ACC112 (cell line): ENCODE results near the gene PIK3R1.
"Not testable (repeated sequence)": the region's sequence is repeated elsewhere in the genome, so short reads cannot be mapped to it uniquely, and the experiment has no call there.

Experiments
- H2AFZ ChIP-seq: fragments of 200-600 bp; sonication (generic); one replicate; pipeline ENCODE4 v1.6.0; 2017; ENCODE audit warnings: antibody characterized with exemption, low read length; ENCODE audit not compliant: unreplicated experiment
- H3K27ac ChIP-seq: fragments of 200-600 bp; sonication (generic); 2 replicates; pipeline ENCODE4 v1.5.1; 2014; ENCODE audit warnings: low read depth, mild to moderate bottlenecking, antibody characterized with exemption, low read length, moderate library complexity
- H3K27me3 ChIP-seq: fragments of 200-600 bp; sonication (generic); 2 replicates; pipeline ENCODE4 v1.6.1; 2014; ENCODE audit warnings: mild to moderate bottlenecking, antibody characterized with exemption, low read length, moderate library complexity, mixed read lengths; ENCODE audit not compliant: insufficient read depth
- H3K36me3 ChIP-seq: fragments of 200-600 bp; sonication (generic); 2 replicates; pipeline ENCODE4 v1.6.1; 2016; ENCODE audit warnings: mild to moderate bottlenecking, antibody characterized with exemption, low read length, moderate library complexity, mixed read lengths; ENCODE audit not compliant: insufficient read depth
- H3K4me1 ChIP-seq: fragments of 200-600 bp; sonication (generic); one replicate; pipeline ENCODE4 v1.6.1; 2016; ENCODE audit warnings: low read length, mixed read lengths; ENCODE audit not compliant: insufficient read depth, unreplicated experiment, control insufficient read depth
- H3K4me3 ChIP-seq: fragments of 200-600 bp; sonication (generic); 2 replicates; pipeline ENCODE4 v1.5.1; 2014; ENCODE audit warnings: mild to moderate bottlenecking, low read depth, low read length
- H3K79me2 ChIP-seq: fragments of 200-600 bp; sonication (generic); one replicate; pipeline ENCODE4 v1.6.0; 2016; ENCODE audit warnings: low read length; ENCODE audit not compliant: control insufficient read depth, unreplicated experiment, insufficient read depth

PIK3R1 gene

GRCh38 chr5:68193481-68194036, 22.0 kb upstream of the PIK3R1 start:
- Histone ChIP-seq H3K4me1 (peaks cover 11% of the 10 kb centered on the region), H3K27ac (no peak overlapping the region), H3K36me3 (no peaks in the 10 kb centered on the region), H3K27me3 (no peaks in the 10 kb centered on the region), H3K79me2 (no peaks in the 10 kb centered on the region), H3K4me3 (no peak overlapping the region), H2AFZ (no peak overlapping the region)

GRCh38 chr5:68194386-68194785, 21.2 kb upstream of the PIK3R1 start:
- H2AFZ ChIP-seq = no peak overlapping the region
- H3K27me3 ChIP-seq = no peaks in the 10 kb centered on the region
- no peak overlapping the region for H3K27ac ChIP-seq

GRCh38 chr5:68195137-68195536, 20.4 kb upstream of the PIK3R1 start:
- Histone ChIP-seq H3K27me3 (no peaks in the 10 kb centered on the region), H3K79me2 (no peaks in the 10 kb centered on the region), H2AFZ (no peak overlapping the region), H3K4me1 (peaks cover 11% of the 10 kb centered on the region), H3K4me3 (no peak overlapping the region), H3K36me3 (no peaks in the 10 kb centered on the region), H3K27ac (no peak overlapping the region)

More at GRCh38 chr5:68194386-68194785, 21.2 kb upstream of the PIK3R1 start:
- Histone ChIP-seq H3K4me1 (peaks cover 11% of the 10 kb centered on the region), H3K79me2 (no peaks in the 10 kb centered on the region), H3K4me3 (no peak overlapping the region), H3K36me3 (no peaks in the 10 kb centered on the region)

- H3K4me3 ChIP-seq = no peak overlapping the region
These were observed 18.7 kb upstream of the PIK3R1 start for GRCh38 chr5:68196876-68197275.

GRCh38 chr5:68200288-68200687, 15.3 kb upstream of the PIK3R1 start:
- no peak overlapping the region for H3K27ac ChIP-seq
- no peak overlapping the region for H3K4me3 ChIP-seq
- H3K79me2 ChIP-seq = no peaks in the 10 kb centered on the region
- H3K36me3 ChIP-seq = no peaks in the 10 kb centered on the region
- no peak overlapping the region for H2AFZ ChIP-seq
- H3K27me3 ChIP-seq = 0 out of 2 replicates have a peak, but pooled peaks cover 6% of the 10 kb centered on the region
- H3K4me1 ChIP-seq = no peaks in the 10 kb centered on the region

More at GRCh38 chr5:68196876-68197275, 18.7 kb upstream of the PIK3R1 start:
- no peaks in the 10 kb centered on the region for H3K27me3 ChIP-seq
- H3K79me2 ChIP-seq = no peaks in the 10 kb centered on the region
- H3K27ac ChIP-seq = no peak overlapping the region
- no peak overlapping the region for H2AFZ ChIP-seq
- peaks cover 11% of the 10 kb centered on the region for H3K4me1 ChIP-seq
- no peaks in the 10 kb centered on the region for H3K36me3 ChIP-seq

GRCh38 chr5:68210654-68211053, 4.9 kb upstream of the PIK3R1 start:
- H3K36me3 ChIP-seq, H3K27me3 ChIP-seq, H2AFZ ChIP-seq, H3K4me3 ChIP-seq, H3K4me1 ChIP-seq, H3K27ac ChIP-seq, H3K79me2 ChIP-seq: not testable (repeated sequence)

GRCh38 chr5:68214482-68215207, 911 bp upstream of the PIK3R1 start:
- peaks cover 33% of the 10 kb centered on the region for H3K79me2 ChIP-seq
- H3K27ac ChIP-seq = peak overlapping the region; percentile 84
- H3K4me3 ChIP-seq = peak overlapping the region; percentile 89
- no peaks in the 10 kb centered on the region for H3K27me3 ChIP-seq
- H2AFZ ChIP-seq = peak overlapping the region; percentile 81
- peaks cover 15% of the 10 kb centered on the region for H3K4me1 ChIP-seq
- no peaks in the 10 kb centered on the region for H3K36me3 ChIP-seq

GRCh38 chr5:68215898-68216244, 315 bp downstream of the PIK3R1 start:
- H3K4me3 ChIP-seq = peak overlapping the region; percentile 89
- peaks cover 45% of the 10 kb centered on the region for H3K79me2 ChIP-seq
- peaks cover 4% of the 10 kb centered on the region; the same call in 1 of the 2 replicates for H3K36me3 ChIP-seq
- peak overlapping the region; percentile 40 for H3K27ac ChIP-seq
- peaks cover 15% of the 10 kb centered on the region for H3K4me1 ChIP-seq
- H3K27me3 ChIP-seq = no peaks in the 10 kb centered on the region
- peak overlapping the region; percentile 76 for H2AFZ ChIP-seq

- Histone ChIP-seq H2AFZ (peak overlapping the region; percentile 76), H3K4me3 (peak overlapping the region; percentile 89), H3K27me3 (no peaks in the 10 kb centered on the region), H3K4me1 (peaks cover 15% of the 10 kb centered on the region), H3K79me2 (peaks cover 51% of the 10 kb centered on the region), H3K27ac (peak overlapping the region; percentile 40), H3K36me3 (peaks cover 4% of the 10 kb centered on the region; the same call in 1 of the 2 replicates)
These were observed 890 bp downstream of the PIK3R1 start for GRCh38 chr5:68216245-68217046.

- peak overlapping the region; percentile 40 for H3K27ac ChIP-seq
- no peak overlapping the region for H2AFZ ChIP-seq
- peaks cover 56% of the 10 kb centered on the region for H3K79me2 ChIP-seq
- no peaks in the 10 kb centered on the region for H3K27me3 ChIP-seq
- H3K4me3 ChIP-seq = peak overlapping the region; percentile 89
- peaks cover 15% of the 10 kb centered on the region for H3K4me1 ChIP-seq
- peaks cover 4% of the 10 kb centered on the region; the same call in 1 of the 2 replicates for H3K36me3 ChIP-seq
These were observed 1.4 kb downstream of the PIK3R1 start for GRCh38 chr5:68217047-68217355.
